Activated T-helper 1 cell treated with Interleukin-2 at 50 U/mL for 16 hours (primary cell): ENCODE data around the gene PRPSAP1.
"Not testable (repeated sequence)": the region's sequence is repeated elsewhere in the genome, so short reads cannot be mapped to it uniquely, and the experiment has no call there.

ENCODE experiments used
- DNase-seq: peaks from one replicate; pipeline ENCODE4 v3.0.0-alpha.2; 2020; ENCODE audit warnings: low read depth

The PRPSAP1 gene

DNA sequence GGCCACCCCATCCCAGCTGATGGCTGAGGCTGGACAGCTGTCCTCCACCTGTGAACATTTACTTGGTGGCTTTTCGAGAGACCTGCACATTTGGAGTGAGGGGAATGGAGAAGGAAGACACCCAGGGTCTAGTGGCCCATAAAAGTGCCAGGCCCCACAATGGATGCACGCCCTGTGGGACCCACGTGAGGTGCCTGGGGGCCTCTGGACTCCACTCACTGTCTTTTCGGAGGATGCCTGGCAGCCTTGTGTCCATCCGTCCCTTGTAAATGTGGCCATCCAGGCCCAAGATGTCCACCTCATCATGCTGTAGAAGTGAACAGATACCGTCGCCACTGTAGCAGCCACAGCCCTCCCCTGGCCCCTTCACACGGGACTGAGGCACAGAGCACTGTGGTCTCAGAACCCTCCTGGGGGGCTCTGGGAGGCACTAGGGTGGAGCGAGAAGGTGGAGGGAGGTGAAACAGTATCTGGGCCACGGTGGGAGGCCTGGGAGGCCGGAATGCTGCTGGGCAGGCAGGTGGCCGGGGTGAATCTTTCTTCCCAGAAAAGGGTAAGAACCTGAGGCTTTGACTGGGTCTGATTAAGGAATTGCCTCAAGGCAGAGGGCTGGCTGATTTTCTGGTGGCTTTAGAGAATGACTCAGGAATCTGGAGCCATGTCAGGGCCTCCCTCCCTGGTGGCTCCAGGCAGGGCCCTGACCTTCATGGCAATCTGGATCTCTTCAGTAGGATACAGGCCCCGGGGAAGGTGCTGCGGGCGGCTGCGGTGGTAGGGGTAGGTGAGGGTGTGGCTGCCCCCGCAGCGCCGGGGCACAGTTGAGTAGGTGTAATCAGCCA, 77.0 kb downstream of the PRPSAP1 start:
- DNase-seq, result no peak

DNA sequence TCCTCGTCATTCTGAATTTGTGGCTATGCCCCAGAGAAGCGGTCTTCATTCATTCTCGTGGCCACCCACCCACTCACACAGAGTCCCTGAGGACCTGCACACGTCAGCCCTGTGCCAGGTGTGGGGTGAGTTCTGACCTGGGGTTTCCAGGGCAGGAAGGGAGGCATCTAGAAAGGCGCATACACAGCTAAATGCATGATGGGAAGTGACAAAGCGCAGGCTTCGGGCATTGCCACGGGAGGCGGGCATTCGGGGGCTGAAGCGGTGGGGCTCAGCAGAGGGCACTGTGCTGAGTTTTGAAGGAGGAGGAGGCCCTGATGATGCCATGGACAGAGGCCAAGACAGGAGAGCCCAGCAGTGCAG, 77.7 kb downstream of the PRPSAP1 start:
- DNase-seq, result no peak

GRCh38 chr17:76275382-76276068, 78.2 kb downstream of the PRPSAP1 start:
- no peak for DNase-seq

DNA sequence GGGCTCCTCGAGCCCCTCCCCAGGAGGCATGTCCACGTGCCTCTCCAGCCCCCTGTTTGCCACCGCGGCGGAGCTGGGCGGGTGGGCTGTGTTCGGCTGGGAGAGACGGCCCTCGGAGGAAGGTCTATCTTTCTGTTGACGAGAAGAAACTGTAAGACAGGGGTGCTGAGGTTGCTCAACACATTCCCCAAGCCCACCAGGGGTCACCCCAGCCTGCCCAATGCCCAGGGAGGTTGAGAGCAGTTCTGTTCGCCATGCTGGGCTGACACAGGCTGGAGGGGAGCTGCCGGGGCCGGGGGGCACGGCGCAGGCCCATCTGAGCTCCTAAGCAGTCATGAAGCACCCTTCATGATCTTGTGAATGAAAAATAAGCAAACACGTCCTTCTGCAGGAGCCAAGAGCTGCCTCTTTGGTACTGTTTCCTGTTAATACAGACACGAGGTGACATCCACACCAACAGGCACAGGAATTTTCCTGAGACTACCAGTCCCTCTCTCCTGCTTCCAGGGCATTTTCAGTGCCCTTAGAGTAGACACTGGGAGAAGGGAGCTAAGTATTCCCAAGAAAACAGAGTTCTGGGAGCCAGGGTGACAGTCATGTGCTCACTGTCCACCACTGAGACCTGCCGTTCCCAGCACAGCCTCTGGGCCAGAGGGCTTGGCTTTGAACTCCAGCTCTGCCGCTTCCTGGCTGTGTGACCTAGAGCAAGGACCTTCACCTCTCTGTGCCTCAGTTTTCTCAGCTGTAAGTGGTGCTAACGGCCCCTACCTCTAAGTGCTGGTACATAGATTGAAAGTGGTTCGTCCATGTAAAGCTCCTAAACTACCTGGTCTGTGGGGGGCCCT, 79.4 kb downstream of the PRPSAP1 start:
- no peak for DNase-seq

DNA sequence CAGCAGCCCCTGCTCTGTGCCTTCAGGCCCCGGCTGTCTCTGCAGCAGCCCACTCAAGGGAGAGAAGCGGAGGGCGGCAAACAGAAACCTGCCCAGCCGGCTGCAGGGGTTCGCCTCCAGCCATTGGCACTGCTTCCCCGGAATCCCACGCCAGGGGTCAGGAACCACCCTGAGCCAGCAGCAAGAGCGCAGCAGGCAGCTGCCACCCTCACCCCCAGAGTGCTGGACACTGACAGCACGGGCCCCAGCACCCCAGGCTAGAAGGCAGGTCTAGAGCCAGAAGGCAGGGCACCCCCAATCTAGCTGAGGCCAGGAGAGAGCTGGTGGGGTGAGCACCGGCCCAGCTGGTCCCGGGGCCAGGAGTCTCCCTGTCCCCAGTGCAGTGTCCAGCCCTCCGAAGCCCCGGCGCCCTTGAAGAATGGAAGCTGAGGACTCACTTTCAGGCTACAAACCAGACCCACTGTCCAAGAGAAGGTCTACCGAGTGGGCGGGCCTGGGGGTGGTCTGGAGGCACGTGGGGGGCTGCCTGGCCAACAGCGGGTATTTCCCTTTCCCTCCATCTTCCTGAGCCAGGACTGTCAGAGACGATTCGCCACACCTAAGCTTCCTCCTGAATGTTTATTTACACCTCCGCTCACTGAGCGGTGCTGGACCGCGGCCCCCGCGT, 80.1 kb downstream of the PRPSAP1 start:
- no peak for DNase-seq

DNA sequence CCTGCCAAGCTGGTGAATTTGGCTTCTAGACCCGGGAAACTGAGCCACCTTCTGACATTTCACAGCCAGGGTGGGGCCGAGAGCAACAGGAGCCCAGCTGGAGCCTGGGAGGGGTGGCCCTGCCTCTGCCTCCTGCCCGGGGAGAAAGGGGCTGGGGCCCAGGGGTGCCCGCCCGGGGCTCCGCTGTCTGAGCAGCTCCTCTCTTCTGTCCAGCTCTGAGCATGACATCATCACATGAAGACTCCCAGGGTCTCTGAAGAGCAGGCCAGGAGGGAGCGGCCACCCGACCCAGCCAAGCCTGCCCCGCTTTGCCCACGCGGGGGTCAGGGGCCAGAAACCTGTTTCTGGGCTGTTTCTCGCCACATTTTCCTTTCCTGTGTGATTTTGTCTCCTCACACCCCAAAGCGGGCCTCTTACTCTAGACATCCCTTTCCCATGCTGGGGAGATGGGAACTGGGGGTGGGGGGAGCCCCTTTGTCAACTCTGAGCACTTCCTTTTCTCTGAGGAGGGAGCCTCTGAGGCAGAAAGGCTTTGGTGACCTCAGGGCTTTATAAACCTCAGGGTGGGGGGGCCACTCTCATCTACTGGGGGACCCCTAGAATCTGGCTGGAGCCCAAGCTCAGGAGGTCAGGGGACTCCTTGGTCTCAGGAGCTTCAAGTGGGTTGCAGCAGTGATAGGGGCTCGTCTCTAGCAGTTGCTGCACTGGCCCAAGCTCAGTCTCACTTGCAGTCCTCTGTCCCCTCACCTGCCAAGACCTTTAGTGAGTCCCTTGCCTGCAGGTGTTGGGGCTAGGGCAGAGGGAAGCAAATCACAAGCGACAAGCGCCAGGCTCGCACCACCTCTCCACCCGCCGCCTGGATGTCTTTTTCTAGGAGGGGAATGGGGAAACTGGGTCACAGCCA, 80.9 kb downstream of the PRPSAP1 start:
- no peak for DNase-seq

DNA sequence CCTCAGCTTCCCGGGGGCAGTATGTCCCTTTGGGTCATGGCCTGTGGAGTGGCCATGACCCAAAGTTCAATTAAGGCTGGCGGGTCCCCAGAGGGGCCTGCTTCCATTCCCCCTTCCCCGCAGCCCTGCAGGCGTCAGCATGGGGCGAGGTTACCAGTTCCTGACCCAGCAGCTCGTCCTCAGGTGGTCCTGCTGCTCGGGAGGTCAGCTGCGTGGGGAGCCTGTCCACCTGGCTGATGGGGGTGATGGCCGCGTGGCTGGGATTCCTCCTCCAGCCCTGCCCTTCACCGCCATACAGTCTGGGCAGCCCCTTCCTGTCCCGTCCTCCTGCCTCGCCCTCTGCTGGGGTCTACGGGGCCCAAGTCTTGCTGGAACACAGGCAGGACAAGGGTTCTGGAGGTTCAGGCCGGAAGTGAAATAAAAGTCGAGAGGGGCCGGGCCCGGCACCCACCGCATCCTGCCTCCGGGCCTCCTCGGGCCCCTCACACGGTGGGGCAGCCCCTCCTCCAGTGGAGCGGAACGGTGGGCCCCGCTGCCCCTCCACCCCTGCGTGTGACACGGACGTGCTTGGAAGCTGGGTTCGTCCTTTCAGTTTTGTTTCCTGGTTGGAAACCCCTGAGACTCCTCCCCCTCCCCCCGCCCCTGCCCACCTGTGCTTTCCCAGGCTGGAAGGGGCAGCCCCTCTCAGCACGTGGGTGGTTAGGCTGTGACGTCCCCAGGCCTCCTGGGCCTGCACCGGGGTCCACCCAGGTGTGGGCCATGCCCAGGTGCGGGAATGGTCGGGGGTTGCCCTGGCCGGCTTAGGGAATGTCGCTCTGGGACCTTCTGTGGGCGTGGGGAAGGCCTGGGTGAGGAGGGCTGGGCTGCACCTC, 81.8 kb downstream of the PRPSAP1 start:
- peak; percentile 41 for DNase-seq

DNA sequence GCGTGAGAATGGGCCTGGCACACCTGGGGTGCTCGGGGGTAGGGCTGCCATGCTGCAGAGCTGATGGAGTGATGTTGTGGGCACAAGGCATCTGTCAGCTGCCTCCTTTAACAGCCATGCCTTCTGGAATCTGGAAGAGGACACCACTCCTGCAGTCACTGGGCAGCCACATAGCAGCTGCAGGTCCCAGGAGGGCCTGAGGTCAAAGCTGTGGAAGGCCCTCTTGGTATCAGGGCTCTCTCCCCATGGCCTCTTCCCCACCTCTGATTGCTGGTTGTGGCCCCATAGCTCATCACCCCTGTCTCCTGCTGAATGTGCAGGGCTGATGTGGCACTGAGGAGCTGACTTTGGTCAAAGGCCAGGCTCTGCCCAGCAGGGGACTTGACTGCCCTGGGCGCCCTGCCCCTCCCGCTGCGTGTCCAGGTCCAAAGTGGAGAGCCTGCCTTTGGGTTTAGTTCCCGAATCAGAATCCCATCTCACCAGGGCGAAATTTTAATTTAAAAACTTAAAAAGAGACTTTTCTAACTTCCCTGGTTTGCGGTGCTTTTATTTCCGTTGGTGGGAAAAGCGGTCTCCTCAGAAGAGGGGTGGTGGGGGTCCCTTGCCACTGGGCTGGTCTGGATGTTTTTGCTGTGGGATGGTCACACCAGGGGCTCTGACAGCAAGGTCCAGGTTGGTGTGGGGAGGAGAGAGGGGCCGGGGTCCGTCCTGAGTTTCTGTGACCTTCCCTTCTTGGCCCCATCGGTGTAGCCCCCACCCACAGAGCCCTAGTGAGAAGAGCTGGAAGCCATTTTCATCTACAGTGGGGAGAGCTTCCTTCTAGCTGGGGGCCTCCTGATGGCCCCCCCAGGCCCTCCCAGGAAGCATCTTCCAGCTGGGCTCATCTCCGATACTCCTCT, 82.7 kb downstream of the PRPSAP1 start:
- no peak for DNase-seq

- DNase-seq, result no peak
Measured at GRCh38 chr17:76270127-76270592, 83.6 kb downstream of the PRPSAP1 start.

DNA sequence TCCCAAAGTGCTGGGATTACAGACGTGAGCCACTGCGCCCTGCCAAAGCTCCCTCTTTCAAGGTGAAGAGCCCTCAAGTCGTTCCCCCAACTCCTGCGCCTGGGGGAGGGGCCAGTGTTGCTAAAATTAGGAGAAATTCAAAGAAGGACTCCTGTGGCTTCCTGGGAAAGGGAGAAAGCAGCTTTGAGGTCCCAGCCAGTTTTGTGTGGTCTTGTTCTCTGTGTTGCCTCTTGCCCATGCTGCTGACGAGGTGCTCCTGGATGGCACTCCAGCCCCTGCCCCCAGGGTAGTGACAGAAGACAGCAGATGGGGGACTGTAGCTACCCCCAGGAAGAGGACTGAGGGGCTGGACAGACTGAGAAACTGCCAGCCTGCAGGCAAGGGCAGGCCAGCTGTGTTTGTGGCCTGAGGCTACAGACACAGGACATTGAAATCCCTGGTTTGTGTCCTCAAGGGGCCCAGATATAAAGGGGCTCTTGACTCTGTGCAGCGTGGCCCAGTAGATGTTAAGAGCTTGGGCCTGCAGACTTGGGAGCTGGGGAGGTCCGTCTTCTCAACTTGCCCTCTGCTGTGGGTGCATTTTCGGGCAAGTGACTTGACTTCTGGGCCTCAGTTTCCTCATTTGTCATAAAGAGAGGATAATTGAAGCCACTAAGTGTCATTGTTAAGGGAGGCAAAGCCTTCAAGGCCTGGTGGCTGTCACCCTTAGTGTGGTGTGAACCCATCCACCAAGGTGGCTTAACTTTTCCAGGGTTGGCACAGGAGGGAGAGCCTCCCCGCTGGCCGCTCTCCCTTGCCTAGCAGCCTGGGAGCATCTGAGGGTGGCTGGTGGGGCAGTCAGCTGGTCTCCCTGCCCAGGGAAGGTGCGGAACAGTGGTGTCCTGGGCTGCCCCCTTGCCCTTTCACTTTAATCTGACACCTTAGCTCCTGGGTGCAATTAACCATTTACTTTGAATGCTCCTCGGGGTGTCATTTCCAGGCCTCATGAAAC, 84.4 kb downstream of the PRPSAP1 start:
- no peak for DNase-seq

DNA sequence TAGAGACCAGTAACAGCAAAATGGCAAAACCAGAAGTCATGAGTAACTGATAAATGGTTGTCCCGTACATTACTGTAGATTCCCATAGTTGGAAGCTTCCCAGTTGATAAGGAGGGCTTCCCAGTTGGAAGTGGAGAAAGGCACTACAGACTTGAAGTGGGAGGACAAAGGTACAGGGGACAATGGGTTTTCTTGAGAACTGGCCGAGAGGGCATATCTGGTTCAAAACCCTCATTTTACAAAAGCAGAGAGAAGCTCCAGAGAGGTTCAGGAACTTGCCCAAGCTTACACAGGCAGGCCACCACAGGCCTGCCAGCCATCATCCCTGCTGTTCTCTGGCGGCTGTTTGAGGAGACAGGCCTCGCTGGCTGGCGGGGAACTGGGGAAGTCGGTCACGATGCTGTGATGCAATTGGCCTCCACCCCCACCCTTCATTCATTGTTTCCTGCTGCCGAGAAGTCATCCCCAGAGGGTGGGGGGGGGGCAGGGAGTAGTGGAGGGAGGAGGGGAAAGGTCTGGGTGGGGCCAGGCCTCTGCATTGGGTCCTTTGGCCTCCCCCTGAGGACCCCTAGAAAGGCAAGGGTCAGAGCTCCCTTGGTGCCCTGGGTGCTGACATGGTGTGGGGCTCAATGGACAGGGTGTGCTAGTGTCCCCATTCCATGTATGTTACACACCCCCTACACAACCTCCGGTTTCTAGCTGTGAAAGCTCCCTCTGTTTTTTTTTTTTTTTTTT, 85.5 kb downstream of the PRPSAP1 start:
- DNase-seq, result peak; percentile 48

DNA sequence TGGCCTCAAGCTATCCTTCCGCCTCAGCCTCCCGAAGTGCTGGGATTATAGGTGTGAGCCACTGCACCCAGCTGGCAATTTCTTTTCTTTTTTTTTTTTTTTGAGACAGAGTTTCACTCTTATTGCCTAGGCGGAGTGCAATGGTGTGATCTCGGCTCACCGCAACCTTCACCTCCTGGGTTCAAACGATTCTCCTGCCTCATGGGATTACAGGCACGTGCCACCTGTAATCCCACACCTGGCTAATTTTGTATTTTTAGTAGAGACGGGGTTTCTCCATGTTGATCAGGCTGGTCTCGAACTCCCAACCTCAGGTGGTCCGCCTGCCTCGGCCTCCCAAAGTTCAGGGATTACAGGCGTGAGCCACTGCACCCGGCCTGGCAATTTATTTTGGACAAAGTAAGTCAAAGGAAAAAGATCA, 86.1 kb downstream of the PRPSAP1 start:
- not testable (repeated sequence) for DNase-seq

DNA sequence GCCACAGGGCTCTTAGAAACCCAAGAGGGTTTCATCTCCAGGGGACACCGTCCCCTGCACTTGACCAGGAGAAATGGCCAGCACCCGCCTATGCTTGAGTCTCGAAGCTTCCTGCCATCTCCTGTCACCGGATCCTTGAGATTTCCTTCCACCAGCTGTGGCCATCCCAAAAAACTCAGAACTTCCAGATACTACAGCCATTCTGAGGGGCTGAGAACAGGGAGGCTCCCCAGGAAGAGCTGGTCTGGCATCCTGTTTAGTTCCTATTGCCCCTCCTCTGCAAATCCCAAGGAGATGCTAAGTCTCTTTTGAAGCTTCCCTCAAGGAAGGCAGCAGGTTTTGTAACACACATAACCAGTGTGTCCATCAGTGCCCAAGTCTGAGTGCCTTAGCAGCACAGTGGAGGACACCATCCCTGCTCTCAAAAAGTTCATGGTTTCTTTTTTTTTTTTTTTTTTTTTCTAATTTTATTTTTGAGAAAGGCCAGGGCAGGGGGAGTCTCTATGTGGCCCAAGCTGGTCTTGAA, 86.6 kb downstream of the PRPSAP1 start:
- DNase-seq, result no peak

GRCh38 chr17:76266244-76266938, 87.3 kb downstream of the PRPSAP1 start:
- DNase-seq, result no peak

- peak; percentile 51 for DNase-seq
Measured at GRCh38 chr17:76265624-76266243, 88.0 kb downstream of the PRPSAP1 start.
